GM10248 (cell line): ENCODE data around the gene SAMD13.

ENCODE experiments used
- CTCF ChIA-PET: fragments of 300-600 bp; sonication (Branson Sonifier 250); formaldehyde crosslinking; extraction: SDS; loops from one replicate; lab custom pipeline; 2021; ENCODE audit warnings: antibody characterized with exemption; lab: Yijun Ruan, JAX
- POLR2A ChIA-PET: fragments of 350-650 bp; sonication (Branson Sonifier 250); formaldehyde crosslinking; extraction: SDS; loops from one replicate; lab custom pipeline; 2020; ENCODE audit warnings: antibody characterized with exemption; lab: Yijun Ruan, JAX
- DNase-seq: peaks from one replicate; pipeline ENCODE4 v3.0.0; 2012; ENCODE audit errors: extremely low spot score
- CTCF ChIP-seq: IDR thresholded peaks from 2 replicates; pipeline ENCODE4 v1.5.1; 2012; ENCODE audit warnings: mild to moderate bottlenecking, low read depth; ENCODE audit errors: extremely low read depth, missing control alignments, control extremely low read depth

SAMD13 gene

GRCh38 chr1:84301004-84301784 lies at the start of gene SAMD13:
Gene SAMD13, plus strand, starts transcription at chr1:84301708. Its CDS starts 1,527 bp downstream, at chr1:84303235.
- DNase-seq: peak; percentile 25
- ChIA-PET CTCF (interaction anchor here (1.1 to 1.2 kb wide), 2 partner anchors 10 to 13 kb away, joined by 3 to 4 read pairs; no protein-coding TSS in a partner anchor), POLR2A (no interaction called here)
- no peak for TF ChIP-seq CTCF

GRCh38 chr1:84253036-84253435 lies 48.5 kb upstream of the SAMD13 start:
- ChIA-PET CTCF (interaction anchor here (0.7 to 1.4 kb wide), 3 partner anchors 15 to 81 kb away, joined by 3 to 5 read pairs (median 3); no protein-coding TSS in a partner anchor), POLR2A (no interaction called here)
- no peak for TF ChIP-seq CTCF
- DNase-seq: no peak

GRCh38 chr1:84253891-84254290 lies 47.6 kb upstream of the SAMD13 start:
- DNase-seq: no peak
- no peak for TF ChIP-seq CTCF
- POLR2A ChIA-PET: no interaction called here
- CTCF ChIA-PET: interaction anchor here (1.4 kb wide), 1 partner anchor 15 kb away, joined by 5 read pairs; no protein-coding TSS in a partner anchor

- no peak for TF ChIP-seq CTCF
- ChIA-PET CTCF (interaction anchor here (1.5 kb wide), 1 partner anchor 40 kb away, joined by 3 read pairs; no protein-coding TSS in a partner anchor), POLR2A (no interaction called here)
- no peak for DNase-seq
These were observed 46.7 kb upstream of the SAMD13 start for GRCh38 chr1:84254703-84255238.

- ChIA-PET CTCF (interaction anchor here (0.8 to 1.5 kb wide), 2 partner anchors 11 to 41 kb away, joined by 3 read pairs; no protein-coding TSS in a partner anchor), POLR2A (no interaction called here)
- DNase-seq: no peak
- TF ChIP-seq CTCF: no peak
These were observed 45.9 kb upstream of the SAMD13 start for GRCh38 chr1:84255582-84255981.

- TF ChIP-seq CTCF: no peak
- no peak for DNase-seq
- CTCF ChIA-PET: no interaction called here
- POLR2A ChIA-PET: no interaction called here
These were observed 43.9 kb upstream of the SAMD13 start for GRCh38 chr1:84257617-84258016.
